ENCODE measurements around the gene TRIM9.

Gene TRIM9

DNA sequence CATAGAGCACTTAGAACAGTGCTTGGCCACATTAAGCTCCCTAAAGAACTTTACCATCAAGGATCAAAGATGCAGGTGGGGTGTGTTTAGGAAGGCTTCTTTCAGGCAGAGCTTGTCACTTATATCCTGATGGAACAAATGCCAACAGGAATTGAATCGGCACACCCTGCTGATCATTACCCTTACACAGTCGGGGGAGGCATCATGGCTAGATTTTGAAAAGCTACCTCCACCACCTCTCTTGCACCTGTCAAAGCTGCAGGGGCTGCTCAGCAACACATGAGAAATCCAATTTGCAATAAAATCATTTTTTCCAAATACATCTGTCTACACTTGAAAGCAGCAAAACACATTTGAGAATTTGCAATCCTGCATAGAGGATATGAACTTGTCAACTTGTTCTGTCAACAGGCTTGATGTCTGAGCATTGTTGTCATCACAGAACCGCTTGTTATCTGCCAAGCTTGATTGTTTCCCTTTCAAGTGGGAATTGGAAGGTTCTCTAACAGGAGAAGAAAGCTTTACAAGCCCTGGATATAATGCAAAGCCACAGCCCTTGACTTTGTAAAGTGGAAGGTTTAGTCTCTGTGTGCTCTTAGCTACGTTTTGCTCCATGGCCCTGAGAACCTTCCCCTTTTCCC is 24.6 kb upstream of the TRIM9 start:
- Histone ChIP-seq H3K9me2 (replicated peaks; ENCODE audit: insufficient read depth, low read length) (no peaks in the 10 kb centered on the region), H3K27ac (ENCODE audit: low read length) (no peak overlapping the region), H3K4me1 (ENCODE audit: low read length) (no peaks in the 10 kb centered on the region), H3K79me2 (ENCODE audit: low read length) (no peaks in the 10 kb centered on the region), H3K4me2 (ENCODE audit: low read depth, low read length) (no peak overlapping the region), H2AFZ (ENCODE audit: low read length) (no peak overlapping the region), H3K9me3 (replicated peaks; ENCODE audit: insufficient read depth, low read length) (no peaks in the 10 kb centered on the region), H4K20me1 (ENCODE audit: insufficient read depth, low read length) (no peaks in the 10 kb centered on the region), H3K27me3 (replicated peaks; ENCODE audit: insufficient read depth, low read length) (no peaks in the 10 kb centered on the region), H3K36me3 (replicated peaks; ENCODE audit: insufficient read depth, low read length) (no peaks in the 10 kb centered on the region), H3F3A (ENCODE audit: insufficient read depth, low read length) (no peaks in the 10 kb centered on the region), H3K4me3 (ENCODE audit: low read length) (no peak overlapping the region), H3K9ac (ENCODE audit: low read length) (no peak overlapping the region)
- no peak for DNase-seq
- TF ChIP-seq EZH2phosphoT487 (IDR thresholded peaks at IDR 0.05; ENCODE audit: low read length) (no peak), EZH2 (optimal IDR thresholded peaks at IDR 0.05; ENCODE audit: low read depth, low read length) (no peak), CTCF (IDR thresholded peaks at IDR 0.05; ENCODE audit: low read length) (no peak)

DNA sequence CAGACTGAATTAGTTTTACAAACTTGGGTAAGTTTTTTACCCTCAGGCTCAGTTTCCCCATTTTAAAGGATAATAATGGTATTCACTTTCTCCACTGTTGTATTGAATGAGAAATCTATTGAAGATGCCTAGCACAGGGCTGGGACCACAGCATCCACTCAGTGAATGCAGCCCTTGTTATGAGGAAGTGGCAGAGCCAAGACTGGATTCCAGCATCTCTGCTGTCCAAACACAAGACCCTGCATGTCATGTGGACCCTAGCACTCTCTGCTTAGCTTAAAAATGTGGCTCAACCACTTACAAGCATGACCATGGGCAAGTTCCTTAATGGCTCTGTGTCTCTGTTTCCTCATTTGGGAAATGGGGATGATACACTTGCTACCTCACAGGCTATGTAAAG is 24.1 kb upstream of the TRIM9 start:
- no peak overlapping the region for H3K9ac ChIP-seq (ENCODE audit: low read length)
- no peak for DNase-seq
- no peaks in the 10 kb centered on the region for H4K20me1 ChIP-seq (ENCODE audit: insufficient read depth, low read length)
- no peaks in the 10 kb centered on the region for H3F3A ChIP-seq (ENCODE audit: insufficient read depth, low read length)
- no peak overlapping the region for H3K4me2 ChIP-seq (ENCODE audit: low read depth, low read length)
- no peaks in the 10 kb centered on the region for H3K79me2 ChIP-seq (ENCODE audit: low read length)
- H3K4me1 ChIP-seq (ENCODE audit: low read length): no peaks in the 10 kb centered on the region
- H3K9me2 ChIP-seq (replicated peaks; ENCODE audit: insufficient read depth, low read length): no peaks in the 10 kb centered on the region
- no peak for TF ChIP-seq CTCF (IDR thresholded peaks at IDR 0.05; ENCODE audit: low read length)
- no peak for TF ChIP-seq EZH2phosphoT487 (IDR thresholded peaks at IDR 0.05; ENCODE audit: low read length)
- no peak for TF ChIP-seq EZH2 (optimal IDR thresholded peaks at IDR 0.05; ENCODE audit: low read depth, low read length)
- H3K36me3 ChIP-seq (replicated peaks; ENCODE audit: insufficient read depth, low read length): no peaks in the 10 kb centered on the region
- H3K4me3 ChIP-seq (ENCODE audit: low read length): no peak overlapping the region
- no peak overlapping the region for H2AFZ ChIP-seq (ENCODE audit: low read length)
- no peaks in the 10 kb centered on the region for H3K9me3 ChIP-seq (replicated peaks; ENCODE audit: insufficient read depth, low read length)
- no peaks in the 10 kb centered on the region for H3K27me3 ChIP-seq (replicated peaks; ENCODE audit: insufficient read depth, low read length)
- no peak overlapping the region for H3K27ac ChIP-seq (ENCODE audit: low read length)

GRCh38 chr14:51117593-51117992 is 22.7 kb upstream of the TRIM9 start:
- Histone ChIP-seq H4K20me1 (ENCODE audit: insufficient read depth, low read length) (no peaks in the 10 kb centered on the region), H3K4me2 (ENCODE audit: low read depth, low read length) (no peak overlapping the region), H3K36me3 (replicated peaks; ENCODE audit: insufficient read depth, low read length) (no peaks in the 10 kb centered on the region), H3K9me3 (replicated peaks; ENCODE audit: insufficient read depth, low read length) (no peaks in the 10 kb centered on the region), H3K9me2 (replicated peaks; ENCODE audit: insufficient read depth, low read length) (no peaks in the 10 kb centered on the region), H3F3A (ENCODE audit: insufficient read depth, low read length) (no peaks in the 10 kb centered on the region), H3K27ac (ENCODE audit: low read length) (no peak overlapping the region), H2AFZ (ENCODE audit: low read length) (no peak overlapping the region), H3K4me3 (ENCODE audit: low read length) (no peak overlapping the region), H3K79me2 (ENCODE audit: low read length) (no peaks in the 10 kb centered on the region), H3K4me1 (ENCODE audit: low read length) (no peaks in the 10 kb centered on the region), H3K27me3 (replicated peaks; ENCODE audit: insufficient read depth, low read length) (no peaks in the 10 kb centered on the region), H3K9ac (ENCODE audit: low read length) (no peak overlapping the region)
- no peak for DNase-seq
- TF ChIP-seq EZH2phosphoT487 (IDR thresholded peaks at IDR 0.05; ENCODE audit: low read length) (no peak), EZH2 (optimal IDR thresholded peaks at IDR 0.05; ENCODE audit: low read depth, low read length) (no peak), CTCF (IDR thresholded peaks at IDR 0.05; ENCODE audit: low read length) (no peak)
